GM18505 (cell line): ENCODE data around the gene MED14.

Source experiments
- ATAC-seq: cut with Tn5 transposase; IDR thresholded peaks from one replicate; pipeline ENCODE4 v1.9.1; 2021; ENCODE audit not compliant: unreplicated experiment
- POLR2A ChIP-seq: IDR thresholded peaks from 4 replicates; pipeline ENCODE4 v1.6.1; 2011; ENCODE audit warnings: borderline replicate concordance; ENCODE audit not compliant: insufficient read depth, insufficient read length; ENCODE audit errors: extremely low read depth

Gene MED14

GRCh38 chrX:40663880-40664630 lies 71.3 kb downstream of the MED14 start:
- ATAC-seq, result no peak
- no peak for TF ChIP-seq POLR2A

- TF ChIP-seq POLR2A, result no peak
- ATAC-seq, result no peak
Observed at GRCh38 chrX:40663078-40663740, 72.1 kb downstream of the MED14 start.

DNA sequence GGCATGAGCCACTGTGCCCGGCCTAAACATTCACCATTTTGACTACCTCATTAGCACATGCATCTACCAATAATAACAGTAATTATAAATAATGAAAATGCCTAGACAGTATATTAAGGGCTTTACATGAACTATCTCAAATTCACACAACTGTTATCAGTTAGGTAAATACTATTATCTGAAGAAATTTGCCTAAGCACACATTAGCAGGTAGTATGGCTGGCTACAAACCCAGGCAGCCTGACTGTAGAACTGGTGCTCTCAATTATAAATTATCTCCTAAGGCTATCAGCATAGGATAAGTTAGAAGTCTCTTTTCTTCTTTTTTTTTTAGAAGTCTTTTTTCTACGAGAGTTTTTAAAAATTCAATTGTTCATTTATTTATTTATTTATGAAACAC lies 73.9 kb downstream of the MED14 start:
- no peak for TF ChIP-seq POLR2A
- ATAC-seq, result no peak

GRCh38 chrX:40660381-40660780 lies 75.0 kb downstream of the MED14 start:
- ATAC-seq, result no peak
- TF ChIP-seq POLR2A, result no peak

- no peak for ATAC-seq
- no peak for TF ChIP-seq POLR2A
Observed at GRCh38 chrX:40653535-40653934, 81.8 kb downstream of the MED14 start.

DNA sequence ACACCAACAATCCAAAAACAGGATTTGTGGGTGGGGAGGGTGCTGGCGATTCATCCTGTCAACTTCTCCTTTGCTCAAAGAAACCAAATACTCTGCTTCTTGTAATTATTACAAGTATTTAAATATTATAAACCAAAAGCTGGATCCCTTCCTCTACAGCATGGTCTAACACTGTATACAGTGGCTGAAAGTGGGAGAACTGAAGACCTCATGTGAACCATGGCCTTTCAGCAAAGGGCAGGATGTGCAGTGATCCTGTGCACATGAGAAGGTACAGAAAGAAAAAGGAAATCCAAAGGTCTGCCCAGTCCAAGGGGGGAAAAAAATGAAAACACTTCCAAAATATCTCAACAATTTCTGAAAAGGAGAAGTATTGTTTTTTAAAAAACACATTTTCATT lies 82.7 kb downstream of the MED14 start:
- no peak for TF ChIP-seq POLR2A
- ATAC-seq, result no peak

DNA sequence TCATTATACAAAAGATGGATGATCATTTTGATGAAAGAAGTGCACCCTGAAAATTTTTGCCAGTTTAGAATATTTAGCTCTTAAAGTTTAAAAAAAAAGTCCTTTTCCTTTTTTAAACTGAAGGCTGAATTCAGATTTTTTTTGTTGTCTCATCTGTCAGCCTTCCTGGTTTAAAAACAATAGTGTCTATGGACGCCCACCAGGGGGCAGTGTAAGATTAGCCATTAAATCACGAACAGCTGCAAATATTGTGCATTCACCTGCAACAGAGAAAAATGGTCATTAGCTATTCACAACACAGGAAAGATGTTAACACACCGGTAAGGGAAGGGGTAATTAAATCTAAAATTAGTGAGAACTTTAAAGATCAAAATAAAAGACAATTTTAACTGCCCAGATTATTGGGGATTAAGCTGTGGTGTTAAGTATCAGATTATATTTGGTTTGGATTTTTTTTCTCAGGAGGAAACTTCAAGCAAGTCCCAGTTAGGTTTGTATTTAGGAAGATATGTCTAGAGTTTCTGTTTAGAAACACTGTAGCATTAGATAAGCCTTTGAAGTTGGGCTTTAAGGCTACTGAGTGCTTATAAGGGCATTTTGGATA lies 83.6 kb downstream of the MED14 start:
- no peak for TF ChIP-seq POLR2A
- ATAC-seq, result no peak

DNA sequence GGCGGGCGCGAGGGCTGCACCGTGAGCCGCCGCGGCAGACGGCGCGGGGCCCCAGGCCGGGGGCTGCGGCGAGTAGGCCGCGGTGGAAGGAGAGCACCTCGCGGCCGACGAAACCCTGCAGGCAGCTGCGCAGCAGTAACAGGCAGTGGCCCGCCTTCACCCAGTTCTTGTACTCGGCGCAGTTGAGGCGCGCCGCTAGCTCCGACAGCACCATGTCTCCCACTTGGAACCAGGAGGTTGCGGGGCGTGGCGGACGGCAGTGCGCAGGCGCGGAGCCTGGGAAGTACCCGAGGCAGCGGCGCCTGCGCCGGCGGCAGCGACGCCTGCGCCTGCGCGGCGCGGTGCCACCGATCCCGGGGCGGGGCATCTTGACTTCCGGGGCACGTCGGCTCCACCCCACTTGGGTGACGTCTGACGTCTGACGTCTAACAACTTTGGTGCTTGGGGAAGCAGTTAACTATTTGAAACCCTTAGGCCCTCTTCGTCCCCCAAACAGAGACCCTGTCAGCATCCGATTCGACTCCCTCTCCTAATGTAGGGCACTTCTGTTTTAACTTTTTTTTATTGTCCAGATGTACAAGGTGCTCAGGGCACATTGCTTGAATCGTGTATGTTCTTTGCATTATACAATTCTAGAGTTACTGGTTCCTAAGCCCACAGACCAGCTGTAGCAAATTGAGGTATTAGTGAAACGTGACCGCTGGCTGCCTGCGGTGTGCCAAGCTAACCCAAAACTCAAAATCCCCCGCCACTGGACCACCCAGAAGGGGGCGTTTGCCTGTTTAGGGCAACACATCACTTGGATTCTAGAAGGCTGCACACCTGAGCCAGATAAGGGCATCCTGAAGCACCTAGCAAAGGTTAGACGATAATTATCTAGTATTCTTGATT lies 87.8 kb downstream of the MED14 start, which contains the start of gene CXorf38:
Gene CXorf38 (minus strand): TSS at position 255 of the 891 bp plus-strand sequence. CDS start 41 bp downstream, at position 214.
- peak; percentile 75 for ATAC-seq
- peak; percentile 81 for TF ChIP-seq POLR2A

DNA sequence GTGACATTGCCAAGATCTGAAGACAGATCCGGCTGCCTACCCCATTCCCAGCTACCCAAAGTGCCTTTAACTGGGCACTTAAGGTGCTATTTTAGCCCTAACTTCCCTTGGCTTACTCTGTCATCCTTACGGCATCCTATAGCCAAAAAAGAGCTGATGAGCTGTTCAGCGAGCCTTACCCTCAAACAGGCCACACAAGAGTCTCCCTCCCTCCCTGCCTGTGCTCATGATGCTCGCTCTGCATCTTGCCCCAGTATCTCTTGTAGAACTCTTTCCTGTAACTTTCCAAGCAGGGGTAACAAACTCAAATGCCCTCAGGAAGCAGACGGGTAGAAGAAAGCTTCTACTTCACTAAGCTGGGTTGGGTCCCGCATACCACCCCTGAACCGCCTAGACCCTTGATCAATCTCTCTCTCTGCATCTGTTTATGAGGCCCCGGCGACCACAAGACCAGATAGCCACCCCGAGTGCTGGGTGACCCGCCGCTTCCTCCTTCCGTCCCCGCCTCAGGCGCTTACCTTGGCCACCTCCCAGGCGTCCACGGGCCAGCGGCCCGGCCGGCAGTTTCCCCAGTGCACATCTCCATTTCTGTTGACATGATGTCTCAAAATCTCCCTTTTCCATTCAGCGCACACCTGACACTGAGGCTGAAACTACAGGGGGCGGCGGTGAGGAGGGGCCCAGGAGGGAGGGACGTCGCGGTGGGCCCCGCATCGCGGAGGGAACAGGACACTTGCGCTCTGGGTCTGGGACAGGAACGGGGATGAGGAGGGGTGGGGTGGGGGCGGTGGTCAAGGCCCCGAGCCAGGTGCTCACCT lies 88.6 kb downstream of the MED14 start:
- no peak for TF ChIP-seq POLR2A
- peak; percentile 31 for ATAC-seq

GRCh38 chrX:40644821-40645358 lies 90.5 kb downstream of the MED14 start:
- no peak for TF ChIP-seq POLR2A
- no peak for ATAC-seq

DNA sequence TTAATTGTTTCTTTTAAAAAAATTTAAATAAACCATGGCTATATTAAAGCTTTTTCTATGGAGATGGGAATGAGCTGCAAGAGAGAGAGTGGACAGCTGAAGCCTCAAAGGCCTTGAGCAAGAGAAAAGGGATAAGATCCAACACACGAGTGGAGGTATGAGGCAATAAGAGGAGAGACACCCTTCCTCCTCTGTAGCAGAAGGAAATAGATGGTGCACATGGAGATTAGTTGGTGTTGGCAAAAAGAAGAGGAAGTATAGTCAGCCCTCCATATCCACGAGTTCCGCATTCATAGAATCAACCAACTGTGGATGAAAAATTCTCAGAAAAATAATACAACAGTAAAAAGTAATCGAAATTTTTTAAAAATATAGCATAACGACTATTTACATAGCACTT lies 91.2 kb downstream of the MED14 start:
- ATAC-seq, result no peak
- no peak for TF ChIP-seq POLR2A

- no peak for ATAC-seq
- TF ChIP-seq POLR2A, result no peak
Observed at GRCh38 chrX:40637687-40638086, 97.7 kb downstream of the MED14 start.
